Measurements from ENCODE around the gene PTPN3. TPM values are rescaled to one million over a fixed set of nuclear protein-coding genes. Genes with fewer than 3 reads are reported as not detected.
"Not testable (repeated sequence)": the region's sequence is repeated elsewhere in the genome, so short reads cannot be mapped to it uniquely, and the experiment has no call there.

Gene PTPN3
- 2.1 TPM for polyA plus RNA-seq (ENCODE audit: insufficient read length)

DNA sequence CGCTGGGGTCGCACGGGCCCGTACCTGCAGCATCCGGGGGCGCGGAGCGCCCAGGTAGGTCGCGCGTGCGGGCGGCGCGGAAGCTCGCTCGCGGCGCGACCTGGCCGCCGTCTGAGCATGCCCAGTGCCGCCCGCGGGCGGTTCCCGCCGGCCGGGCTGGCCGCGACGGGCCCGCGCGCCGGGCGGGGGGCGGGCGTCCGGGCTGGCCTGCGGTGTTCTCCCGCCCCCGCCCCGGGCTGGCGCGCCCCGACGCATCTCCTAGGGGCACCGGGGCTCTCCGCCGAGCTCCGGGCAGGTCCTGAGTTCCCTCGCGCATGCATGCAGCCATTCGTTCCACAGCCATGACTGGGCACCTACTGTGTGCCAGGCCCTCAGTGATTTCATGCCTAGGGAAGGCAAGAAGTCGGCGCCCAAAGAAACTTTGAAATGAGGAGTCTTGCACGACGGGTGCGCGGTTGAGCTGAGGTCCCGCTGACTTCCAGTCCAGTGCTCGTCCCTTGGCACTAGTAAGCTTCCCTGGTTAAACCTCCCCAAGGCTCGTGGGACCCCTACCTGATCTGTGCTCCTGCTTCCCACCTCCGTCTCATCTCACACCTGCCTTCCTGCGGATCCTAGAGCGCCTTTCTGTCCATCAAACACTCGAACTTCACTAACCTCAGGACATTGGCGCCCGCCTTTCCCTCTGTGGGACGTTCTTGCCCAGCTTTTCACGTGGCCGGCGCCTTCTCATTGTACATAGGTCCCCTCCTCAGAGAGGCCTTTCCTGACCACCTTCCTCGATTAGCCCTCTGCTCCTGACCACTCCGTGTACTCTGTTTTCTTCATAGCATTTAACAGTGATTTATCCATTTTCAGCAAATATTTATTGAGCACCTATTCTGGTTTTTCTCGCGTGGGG lies at the start of gene PTPN3:
Gene PTPN3, minus strand, starts transcription at position 113 of the 898 bp plus-strand sequence. CDS start 34,873 bp downstream, outside the sequence.
- no peak for DNase-seq (ENCODE audit: low read depth)

DNA sequence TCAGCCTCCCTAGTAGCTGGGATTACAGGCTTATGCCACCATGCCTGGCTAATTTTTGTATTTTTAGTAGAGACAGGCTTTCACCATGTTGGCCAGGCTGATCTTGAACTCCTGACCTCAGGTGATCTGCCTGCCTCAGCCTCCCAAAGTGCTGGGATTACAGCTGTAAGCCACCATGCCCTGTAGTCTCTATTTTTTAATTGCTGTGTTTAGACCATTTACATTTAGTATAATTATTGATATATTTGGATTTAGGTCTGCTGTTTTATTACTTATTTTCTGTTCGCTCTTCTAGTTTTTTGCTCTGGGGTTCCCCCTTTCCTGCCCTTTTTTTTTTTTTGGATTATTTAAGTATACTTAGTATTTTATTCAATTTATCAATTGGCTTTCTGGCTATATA lies 46.8 kb upstream of the PTPN3 start:
- not testable (repeated sequence) for DNase-seq (ENCODE audit: low read depth)

DNA sequence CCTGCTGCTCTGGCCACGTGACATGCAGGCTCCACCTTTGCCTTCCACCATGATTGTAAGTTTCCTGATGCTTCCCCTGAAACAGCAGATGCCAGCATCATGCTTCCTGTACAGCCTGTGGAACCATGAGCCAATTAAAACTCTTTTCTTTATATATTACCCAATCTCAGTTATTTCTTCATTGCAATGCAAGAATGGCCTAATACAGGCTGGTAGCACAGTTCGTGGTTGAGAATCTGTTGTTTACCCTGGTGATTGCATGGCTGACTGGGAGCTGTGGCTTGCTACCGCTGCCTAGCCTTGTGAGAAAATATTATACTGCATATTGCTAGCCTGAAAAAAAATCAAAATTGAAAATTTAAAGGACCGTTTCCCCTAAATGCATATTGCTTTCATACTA lies 44.8 kb upstream of the PTPN3 start:
- no peak for DNase-seq (ENCODE audit: low read depth)

- DNase-seq (ENCODE audit: low read depth), result no peak
Observed at GRCh38 chr9:109538346-109538745, 40.2 kb upstream of the PTPN3 start.

GRCh38 chr9:109537288-109537687 lies 39.2 kb upstream of the PTPN3 start:
- DNase-seq (ENCODE audit: low read depth), result no peak

DNA sequence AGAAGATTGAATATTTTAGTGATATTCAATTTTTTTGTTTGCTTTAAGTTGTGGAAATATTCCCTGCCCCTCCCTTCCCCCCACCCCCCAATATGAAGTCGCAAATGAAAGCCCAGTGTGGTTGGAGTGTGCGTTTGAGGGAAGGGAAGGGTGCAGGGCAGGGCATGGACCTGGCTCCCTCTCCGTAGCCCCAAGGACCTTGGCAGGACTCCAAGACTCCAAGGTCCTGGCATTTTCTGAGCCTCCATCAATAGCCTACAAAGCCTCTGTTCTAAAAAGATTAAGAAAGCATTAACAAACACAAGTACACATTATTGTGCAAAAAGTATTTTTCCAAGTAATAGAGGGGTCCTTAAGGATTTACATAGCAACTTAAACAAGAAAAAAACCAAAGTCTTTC lies 38.8 kb upstream of the PTPN3 start:
- DNase-seq (ENCODE audit: low read depth), result no peak

- no peak for DNase-seq (ENCODE audit: low read depth)
Observed at GRCh38 chr9:109535365-109535764, 37.3 kb upstream of the PTPN3 start.

GRCh38 chr9:109534151-109534550 lies 36.0 kb upstream of the PTPN3 start:
- DNase-seq (ENCODE audit: low read depth), result no peak

- not testable (repeated sequence) for DNase-seq (ENCODE audit: low read depth)
Observed at GRCh38 chr9:109532652-109533051, 34.5 kb upstream of the PTPN3 start.

DNA sequence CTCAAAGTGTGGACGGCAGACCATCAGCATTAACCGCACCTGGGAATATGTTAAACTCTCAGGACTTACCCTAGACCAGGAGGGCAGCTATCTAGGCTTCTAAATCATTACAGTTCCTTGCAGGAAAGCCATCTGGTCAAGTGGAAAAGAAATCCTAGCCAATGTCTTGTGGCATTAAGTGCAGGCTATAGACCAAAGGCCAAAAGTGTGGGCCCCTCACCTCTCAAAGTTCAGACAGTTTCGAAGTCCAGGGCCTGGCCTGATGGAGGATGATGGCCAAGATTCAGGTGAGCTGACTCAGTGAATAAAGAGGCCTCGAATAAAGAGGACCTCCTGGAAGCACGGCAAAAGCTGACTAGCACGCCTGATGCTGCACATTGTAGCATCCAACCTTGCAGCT lies 24.0 kb upstream of the PTPN3 start:
- no peak for DNase-seq (ENCODE audit: low read depth)

- DNase-seq (ENCODE audit: low read depth), result peak; percentile 48
Observed at GRCh38 chr9:109520475-109521132, 22.5 kb upstream of the PTPN3 start.

- no peak for DNase-seq (ENCODE audit: low read depth)
Observed at GRCh38 chr9:109519366-109519765, 21.3 kb upstream of the PTPN3 start.

DNA sequence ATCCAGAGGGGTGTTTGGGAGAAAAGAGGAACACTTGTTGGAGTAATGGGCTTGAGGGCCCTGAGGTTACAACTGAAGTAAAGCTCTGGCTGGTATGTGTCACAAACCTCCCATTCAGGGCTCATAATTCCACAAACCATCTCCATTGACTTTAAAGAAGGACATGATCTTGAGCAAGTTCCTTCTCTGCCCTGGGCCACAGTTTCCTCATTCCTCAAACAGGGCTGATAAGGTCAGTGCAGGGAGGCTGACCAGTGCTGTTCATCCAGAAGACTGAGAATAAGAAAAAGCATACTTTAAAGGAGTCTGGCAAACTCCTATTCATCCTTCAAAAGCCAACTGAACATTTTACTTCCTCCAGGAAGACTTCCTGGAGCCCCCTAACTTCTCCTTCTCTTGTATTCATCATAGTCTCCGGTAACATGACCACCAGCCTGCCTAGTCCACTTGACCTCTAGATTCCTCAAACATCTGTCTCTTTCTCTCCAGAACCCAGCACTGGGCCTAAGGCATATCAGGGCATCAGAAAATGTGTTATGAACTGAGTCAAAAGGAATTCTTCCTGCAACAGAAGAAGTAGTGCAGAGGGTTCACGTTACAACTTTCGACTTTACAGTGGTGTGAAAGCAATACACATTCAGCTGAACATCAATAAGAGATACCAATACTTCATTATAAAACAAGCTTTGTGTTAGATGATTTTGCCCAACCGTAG lies 20.7 kb upstream of the PTPN3 start:
- no peak for DNase-seq (ENCODE audit: low read depth)

DNA sequence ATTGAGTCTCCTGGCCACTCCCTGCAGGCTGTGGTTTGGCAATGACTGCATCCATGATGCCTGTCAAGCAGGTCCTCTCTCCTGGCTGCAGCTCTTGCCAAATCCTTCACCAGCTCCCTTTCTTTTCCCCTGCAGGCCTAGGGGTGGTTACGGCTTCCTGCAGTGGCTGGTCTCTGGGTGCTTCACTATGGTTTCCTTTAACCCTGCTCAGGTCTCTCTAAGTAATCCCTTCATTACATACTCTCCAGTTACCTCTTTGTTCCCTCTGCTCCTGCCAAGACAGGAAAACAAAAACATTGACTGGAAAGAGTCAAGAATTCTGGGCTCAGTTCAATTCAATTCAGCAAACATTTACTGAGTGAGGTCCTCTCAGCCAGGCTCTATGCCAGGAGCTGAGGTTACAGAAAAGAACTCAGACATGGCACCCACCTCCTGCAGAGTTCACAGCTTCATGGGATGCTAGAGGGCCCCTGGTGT lies 19.8 kb upstream of the PTPN3 start:
- DNase-seq (ENCODE audit: low read depth), result no peak

DNA sequence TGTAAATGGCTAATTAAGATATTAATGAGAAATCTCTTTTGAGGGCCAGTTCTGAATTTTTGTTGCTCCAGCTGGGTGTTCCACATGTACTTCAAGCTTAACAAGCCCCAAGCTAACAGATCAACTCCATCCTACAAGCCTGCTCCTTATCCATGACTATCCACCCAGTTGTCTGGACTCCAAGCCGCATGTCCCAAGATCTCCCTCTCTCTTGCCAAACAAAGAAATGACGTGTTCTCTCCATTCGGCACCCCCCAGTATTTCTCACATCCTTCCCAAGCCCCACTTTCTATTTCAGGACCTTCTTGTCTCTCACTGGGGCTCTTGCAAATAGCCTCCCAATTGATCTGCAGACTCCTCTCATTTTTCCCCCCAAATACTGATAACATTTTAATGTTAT lies 15.8 kb upstream of the PTPN3 start:
- DNase-seq (ENCODE audit: low read depth), result no peak

- DNase-seq (ENCODE audit: low read depth), result no peak
Observed at GRCh38 chr9:109512170-109512756, 14.2 kb upstream of the PTPN3 start.

DNA sequence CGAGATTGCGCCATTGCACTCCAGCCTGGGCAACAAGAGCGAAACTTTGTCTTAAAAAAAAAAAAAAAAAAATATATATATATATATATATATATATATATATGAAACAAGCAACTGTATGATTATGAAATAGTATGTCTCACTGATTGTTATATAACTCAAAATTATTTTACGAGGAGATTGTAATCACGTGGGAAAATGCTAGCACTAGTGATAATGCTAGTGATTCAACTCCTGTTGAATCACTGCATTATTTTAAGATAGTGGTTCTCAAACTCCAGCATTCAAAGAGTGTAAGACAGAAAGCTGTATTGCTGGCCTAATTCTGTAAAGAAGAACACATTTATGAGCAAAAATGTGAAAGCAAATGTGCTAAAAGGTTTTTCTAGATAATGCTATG lies 12.4 kb upstream of the PTPN3 start:
- DNase-seq (ENCODE audit: low read depth), result no peak

DNA sequence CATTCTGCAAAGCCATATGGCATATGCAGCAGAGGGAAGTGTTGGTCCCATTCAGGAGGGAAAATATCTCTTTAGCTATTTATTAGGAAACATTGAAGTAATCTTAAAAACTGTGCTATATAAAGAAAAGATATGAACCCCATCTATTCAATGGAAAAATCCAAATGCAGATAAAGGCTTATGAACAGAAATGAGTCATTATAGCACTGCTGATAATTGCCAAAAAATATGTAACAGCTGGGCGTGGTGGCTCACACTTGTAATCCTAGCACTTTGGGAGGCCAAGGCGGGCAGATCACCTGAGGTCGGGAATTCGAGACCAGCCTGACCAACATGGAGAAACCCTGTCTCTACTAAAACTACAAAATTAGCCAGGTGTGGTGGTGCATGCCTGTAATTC lies 11.9 kb upstream of the PTPN3 start:
- DNase-seq (ENCODE audit: low read depth), result not testable (repeated sequence)

- DNase-seq (ENCODE audit: low read depth), result no peak
Observed at GRCh38 chr9:109509611-109510010, 11.5 kb upstream of the PTPN3 start.

DNA sequence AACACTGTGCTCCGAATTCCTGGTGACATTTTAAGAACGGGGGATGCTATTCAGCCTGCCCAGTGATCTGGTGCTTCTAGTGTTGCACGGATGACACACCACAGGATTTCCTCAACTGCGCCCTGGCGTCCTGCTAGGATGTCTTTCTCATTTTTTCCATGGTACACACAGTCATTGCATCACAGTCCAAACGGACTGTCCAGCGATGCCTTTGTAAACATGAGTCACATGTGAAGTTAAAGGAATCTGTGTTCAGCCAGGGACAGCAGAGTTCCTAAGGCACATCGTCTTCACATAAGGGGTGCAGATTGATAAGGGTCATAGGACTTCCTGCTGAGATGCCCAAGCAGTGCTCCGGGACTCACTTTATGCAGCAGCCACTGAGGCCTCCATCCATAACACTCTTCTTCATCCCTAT lies 9.3 kb upstream of the PTPN3 start:
- DNase-seq (ENCODE audit: low read depth), result no peak

DNA sequence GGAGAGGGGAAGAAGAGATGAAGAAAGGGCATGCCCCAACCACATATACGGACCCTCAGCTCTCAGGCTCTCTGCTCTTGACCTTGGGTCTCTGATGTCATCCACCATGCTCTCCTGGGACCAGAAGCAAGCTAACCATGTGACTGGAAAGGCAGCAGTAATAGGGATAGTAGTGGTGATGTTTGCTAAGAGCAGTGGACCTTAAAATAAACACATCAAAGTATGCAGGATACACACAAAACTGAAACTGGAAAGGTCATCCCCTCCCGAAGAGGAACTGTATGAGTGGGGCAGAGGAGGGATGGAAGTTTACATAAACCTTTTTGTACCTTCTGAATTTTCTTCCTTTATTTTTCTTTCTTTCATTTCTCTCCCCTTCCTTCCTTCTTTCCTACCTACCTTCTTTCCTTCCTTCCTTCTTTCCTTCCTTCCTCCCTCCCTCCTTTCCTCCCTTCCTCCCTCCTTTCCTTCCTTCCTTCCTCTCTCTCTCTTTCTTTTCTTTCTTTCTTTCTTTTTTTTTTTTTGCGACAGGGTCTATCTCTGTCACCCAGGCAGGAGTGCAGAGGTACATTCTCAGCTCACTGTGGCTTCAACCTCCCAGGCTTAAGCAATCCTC lies 8.1 kb upstream of the PTPN3 start:
- DNase-seq (ENCODE audit: low read depth), result no peak

Data from forelimb muscle (tissue), 1 donor.